HepG2 (cell line): ENCODE data around the gene TXNDC2. TPM values are rescaled to one million over a fixed set of nuclear protein-coding genes. Genes with fewer than 3 reads are reported as not detected.
A peak's percentile ranks its signal among the peaks of the same experiment; 100 is the strongest.

Source experiments
- CHCHD3 ChIP-seq: sonication (generic); formaldehyde crosslinking; IDR thresholded peaks from 2 replicates; pipeline ENCODE4 v1.8.0; 2022; ENCODE audit warnings: mild to moderate bottlenecking, missing genetic modification reagents, moderate library complexity
- FOXC1 ChIP-seq: sonication (generic); formaldehyde crosslinking; IDR thresholded peaks from 2 replicates; pipeline ENCODE4 v1.8.0; 2022; ENCODE audit warnings: mild to moderate bottlenecking, missing genetic modification reagents, borderline replicate concordance
- JUNB ChIP-seq: sonication (generic); formaldehyde crosslinking; IDR thresholded peaks from 2 replicates; pipeline ENCODE4 v1.8.0; 2022; ENCODE audit warnings: missing genetic modification reagents, mild to moderate bottlenecking, borderline replicate concordance
- MED13 ChIP-seq: sonication (generic); formaldehyde crosslinking; IDR thresholded peaks from 2 replicates; pipeline ENCODE4 v1.5.0; 2020; ENCODE audit warnings: missing genetic modification reagents
- PHF5A ChIP-seq: IDR thresholded peaks from one replicate; pipeline ENCODE4 v1.6.1; 2018; ENCODE audit warnings: low read depth, missing genetic modification reagents; ENCODE audit not compliant: unreplicated experiment
- RARA ChIP-seq: IDR thresholded peaks from 2 replicates; pipeline ENCODE4 v1.6.1; 2016; ENCODE audit warnings: missing genetic modification reagents, missing compliant biosample characterization
- SRY ChIP-seq: sonication (generic); formaldehyde crosslinking; IDR thresholded peaks from 2 replicates; pipeline ENCODE4 v1.8.0; 2022; ENCODE audit warnings: mild to moderate bottlenecking, missing genetic modification reagents
- XBP1 ChIP-seq: sonication (generic); formaldehyde crosslinking; IDR thresholded peaks from 2 replicates; pipeline ENCODE4 v1.5.0; 2020; ENCODE audit warnings: missing genetic modification reagents
- ZKSCAN5 ChIP-seq: sonication (generic); formaldehyde crosslinking; IDR thresholded peaks from 2 replicates; pipeline ENCODE4 v1.5.1; 2020; ENCODE audit warnings: mild to moderate bottlenecking, missing genetic modification reagents
- ZNF251 ChIP-seq: sonication (generic); formaldehyde crosslinking; IDR thresholded peaks from 2 replicates; pipeline ENCODE4 v1.9.0; 2021; ENCODE audit warnings: mild to moderate bottlenecking, missing genetic modification reagents
- ZNF549 ChIP-seq: sonication (generic); formaldehyde crosslinking; IDR thresholded peaks from 2 replicates; pipeline ENCODE4 v1.5.0; 2020; ENCODE audit warnings: missing genetic modification reagents
- ZNF670 ChIP-seq: sonication (generic); formaldehyde crosslinking; IDR thresholded peaks from 2 replicates; pipeline ENCODE4 v1.8.0; 2022; ENCODE audit warnings: mild to moderate bottlenecking, missing genetic modification reagents, borderline replicate concordance
- polyA plus RNA-seq, 8 experiments: library from polyadenylated mRNA; depleted of rRNA in 3 of 8; stranded (reverse) in 7 of 8; unstranded in 1 of 8; fragments of >200 nt; fragmentation: Illumina TruSeq in 4 of 8; extraction: Trizol in 4 of 8; gene quantifications; 2 replicates each; pipeline versions ENCODE4 v1.2.1 to v1.2.3, GENCODE V29; 2011 to 2016; ENCODE audit warnings: low read depth in 4 of 8, missing spikeins in 1 of 8, mixed read lengths in 1 of 8; ENCODE audit not compliant: insufficient read depth in 1 of 8
- total RNA-seq, 5 experiments: library from RNA; depleted of rRNA; stranded (reverse); fragments of >200 nt; fragmentation: Illumina TruSeq; extraction: Trizol; gene quantifications; 2 replicates each; pipeline ENCODE4 v1.2.3, GENCODE V29; 2016; ENCODE audit warnings: low read depth in 1 of 5
- TF ChIP-seq, protein P1 (sequence below): sonication (generic); formaldehyde crosslinking; IDR thresholded peaks from 2 replicates; pipeline ENCODE4 v1.5.0; 2020; ENCODE audit warnings: missing genetic modification reagents
- TF ChIP-seq, protein P2 (sequence below): sonication (generic); formaldehyde crosslinking; IDR thresholded peaks from 2 replicates; pipeline ENCODE4 v1.8.0; 2022; ENCODE audit warnings: mild to moderate bottlenecking, missing genetic modification reagents, borderline replicate concordance
- TF ChIP-seq, protein P3 (sequence below): sonication (generic); formaldehyde crosslinking; IDR thresholded peaks from 2 replicates; pipeline ENCODE4; 2020; ENCODE audit warnings: missing genetic modification reagents, mild to moderate bottlenecking, borderline replicate concordance
- TF ChIP-seq, protein P4 (sequence below): sonication (generic); formaldehyde crosslinking; IDR thresholded peaks from 2 replicates; pipeline ENCODE4 v1.5.0; 2020; ENCODE audit warnings: mild to moderate bottlenecking, missing genetic modification reagents
- TF ChIP-seq, protein P5 (sequence below): sonication (generic); formaldehyde crosslinking; IDR thresholded peaks from 2 replicates; pipeline ENCODE4 v1.5.0; 2020; ENCODE audit warnings: mild to moderate bottlenecking, missing genetic modification reagents

Gene TXNDC2
- total and polyA plus RNA-seq, 2 of the 13 experiments (the other 11 are each of a cell fraction or from before 2014, with no cell fraction given): not detected

DNA sequence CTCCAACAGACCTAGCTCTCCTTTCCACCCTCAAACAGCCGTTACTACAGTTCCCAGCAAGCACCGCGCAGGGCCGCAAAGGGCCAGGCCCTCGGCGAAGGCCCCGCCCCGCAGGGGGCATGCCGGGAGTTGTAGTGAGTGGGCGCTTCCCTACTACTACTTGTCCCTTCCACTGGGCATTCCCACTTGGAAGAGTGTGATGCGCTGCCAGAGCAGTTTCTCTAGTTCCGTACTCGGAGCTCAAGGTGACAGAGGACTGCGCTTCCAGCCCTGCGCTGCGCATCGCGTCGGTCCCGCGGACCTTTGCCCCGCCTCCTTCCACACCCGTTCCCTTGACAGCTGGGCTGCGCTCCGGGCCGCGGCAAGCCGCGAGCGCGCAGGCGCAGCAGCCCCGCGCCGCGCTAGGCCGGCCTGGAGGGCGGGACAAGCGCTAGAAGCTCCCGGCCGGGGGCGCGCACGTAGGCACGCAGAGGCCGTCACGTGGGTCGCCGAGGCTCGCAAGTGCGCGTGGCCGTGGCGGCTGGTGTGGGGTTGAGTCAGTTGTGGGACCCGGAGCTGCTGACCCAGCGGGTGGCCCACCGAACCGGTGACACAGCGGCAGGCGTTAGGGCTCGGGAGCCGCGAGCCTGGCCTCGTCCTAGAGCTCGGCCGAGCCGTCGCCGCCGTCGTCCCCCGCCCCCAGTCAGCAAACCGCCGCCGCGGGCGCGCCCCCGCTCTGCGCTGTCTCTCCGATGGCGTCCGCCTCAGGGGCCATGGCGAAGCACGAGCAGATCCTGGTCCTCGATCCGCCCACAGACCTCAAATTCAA lies 28.0 kb downstream of the TXNDC2 start, which contains the start of gene VAPA (continued):
- TF ChIP-seq, protein P1, sequence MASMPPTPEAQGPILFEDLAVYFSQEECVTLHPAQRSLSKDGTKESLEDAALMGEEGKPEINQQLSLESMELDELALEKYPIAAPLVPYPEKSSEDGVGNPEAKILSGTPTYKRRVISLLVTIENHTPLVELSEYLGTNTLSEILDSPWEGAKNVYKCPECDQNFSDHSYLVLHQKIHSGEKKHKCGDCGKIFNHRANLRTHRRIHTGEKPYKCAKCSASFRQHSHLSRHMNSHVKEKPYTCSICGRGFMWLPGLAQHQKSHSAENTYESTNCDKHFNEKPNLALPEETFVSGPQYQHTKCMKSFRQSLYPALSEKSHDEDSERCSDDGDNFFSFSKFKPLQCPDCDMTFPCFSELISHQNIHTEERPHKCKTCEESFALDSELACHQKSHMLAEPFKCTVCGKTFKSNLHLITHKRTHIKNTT (CRISPR knock-in tag): no peak
- TF ChIP-seq, protein P2, sequence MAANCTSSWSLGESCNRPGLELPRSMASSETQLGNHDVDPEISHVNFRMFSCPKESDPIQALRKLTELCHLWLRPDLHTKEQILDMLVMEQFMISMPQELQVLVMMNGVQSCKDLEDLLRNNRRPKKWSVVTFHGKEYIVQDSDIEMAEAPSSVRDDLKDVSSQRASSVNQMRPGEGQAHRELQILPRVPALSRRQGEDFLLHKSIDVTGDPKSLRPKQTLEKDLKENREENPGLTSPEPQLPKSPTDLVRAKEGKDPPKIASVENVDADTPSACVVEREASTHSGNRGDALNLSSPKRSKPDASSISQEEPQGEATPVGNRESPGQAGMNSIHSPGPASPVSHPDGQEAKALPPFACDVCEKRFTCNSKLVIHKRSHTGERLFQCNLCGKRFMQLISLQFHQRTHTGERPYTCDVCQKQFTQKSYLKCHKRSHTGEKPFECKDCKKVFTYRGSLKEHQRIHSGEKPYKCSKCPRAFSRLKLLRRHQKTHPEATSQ: no peak
- TF ChIP-seq RARA (CRISPR knock-in tag): no peak
- TF ChIP-seq ZNF251 (CRISPR knock-in tag): no peak
- TF ChIP-seq, protein P3, sequence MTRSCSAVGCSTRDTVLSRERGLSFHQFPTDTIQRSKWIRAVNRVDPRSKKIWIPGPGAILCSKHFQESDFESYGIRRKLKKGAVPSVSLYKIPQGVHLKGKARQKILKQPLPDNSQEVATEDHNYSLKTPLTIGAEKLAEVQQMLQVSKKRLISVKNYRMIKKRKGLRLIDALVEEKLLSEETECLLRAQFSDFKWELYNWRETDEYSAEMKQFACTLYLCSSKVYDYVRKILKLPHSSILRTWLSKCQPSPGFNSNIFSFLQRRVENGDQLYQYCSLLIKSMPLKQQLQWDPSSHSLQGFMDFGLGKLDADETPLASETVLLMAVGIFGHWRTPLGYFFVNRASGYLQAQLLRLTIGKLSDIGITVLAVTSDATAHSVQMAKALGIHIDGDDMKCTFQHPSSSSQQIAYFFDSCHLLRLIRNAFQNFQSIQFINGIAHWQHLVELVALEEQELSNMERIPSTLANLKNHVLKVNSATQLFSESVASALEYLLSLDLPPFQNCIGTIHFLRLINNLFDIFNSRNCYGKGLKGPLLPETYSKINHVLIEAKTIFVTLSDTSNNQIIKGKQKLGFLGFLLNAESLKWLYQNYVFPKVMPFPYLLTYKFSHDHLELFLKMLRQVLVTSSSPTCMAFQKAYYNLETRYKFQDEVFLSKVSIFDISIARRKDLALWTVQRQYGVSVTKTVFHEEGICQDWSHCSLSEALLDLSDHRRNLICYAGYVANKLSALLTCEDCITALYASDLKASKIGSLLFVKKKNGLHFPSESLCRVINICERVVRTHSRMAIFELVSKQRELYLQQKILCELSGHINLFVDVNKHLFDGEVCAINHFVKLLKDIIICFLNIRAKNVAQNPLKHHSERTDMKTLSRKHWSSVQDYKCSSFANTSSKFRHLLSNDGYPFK (CRISPR knock-in tag): 0 out of 2 replicates have a peak, but pooled peaks have one; percentile 34
- no peak for TF ChIP-seq PHF5A (CRISPR knock-in tag)
- TF ChIP-seq MED13: peak; percentile 29; the same call in 1 of the 2 replicates
- no peak for TF ChIP-seq ZKSCAN5 (CRISPR knock-in tag)
- peak; percentile 83; the same call in 1 of the 2 replicates for TF ChIP-seq SRY (CRISPR knock-in tag)
- TF ChIP-seq, protein P4, sequence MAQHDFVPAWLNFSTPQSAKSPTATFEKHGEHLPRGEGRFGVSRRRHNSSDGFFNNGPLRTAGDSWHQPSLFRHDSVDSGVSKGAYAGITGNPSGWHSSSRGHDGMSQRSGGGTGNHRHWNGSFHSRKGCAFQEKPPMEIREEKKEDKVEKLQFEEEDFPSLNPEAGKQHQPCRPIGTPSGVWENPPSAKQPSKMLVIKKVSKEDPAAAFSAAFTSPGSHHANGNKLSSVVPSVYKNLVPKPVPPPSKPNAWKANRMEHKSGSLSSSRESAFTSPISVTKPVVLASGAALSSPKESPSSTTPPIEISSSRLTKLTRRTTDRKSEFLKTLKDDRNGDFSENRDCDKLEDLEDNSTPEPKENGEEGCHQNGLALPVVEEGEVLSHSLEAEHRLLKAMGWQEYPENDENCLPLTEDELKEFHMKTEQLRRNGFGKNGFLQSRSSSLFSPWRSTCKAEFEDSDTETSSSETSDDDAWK (CRISPR knock-in tag): no peak
- TF ChIP-seq FOXC1 (CRISPR knock-in tag): no peak; the same call in 1 of the 2 replicates
- 0 out of 2 replicates have a peak, but pooled peaks have one; percentile 58 for TF ChIP-seq ZNF549 (CRISPR knock-in tag)
- TF ChIP-seq, protein P5, sequence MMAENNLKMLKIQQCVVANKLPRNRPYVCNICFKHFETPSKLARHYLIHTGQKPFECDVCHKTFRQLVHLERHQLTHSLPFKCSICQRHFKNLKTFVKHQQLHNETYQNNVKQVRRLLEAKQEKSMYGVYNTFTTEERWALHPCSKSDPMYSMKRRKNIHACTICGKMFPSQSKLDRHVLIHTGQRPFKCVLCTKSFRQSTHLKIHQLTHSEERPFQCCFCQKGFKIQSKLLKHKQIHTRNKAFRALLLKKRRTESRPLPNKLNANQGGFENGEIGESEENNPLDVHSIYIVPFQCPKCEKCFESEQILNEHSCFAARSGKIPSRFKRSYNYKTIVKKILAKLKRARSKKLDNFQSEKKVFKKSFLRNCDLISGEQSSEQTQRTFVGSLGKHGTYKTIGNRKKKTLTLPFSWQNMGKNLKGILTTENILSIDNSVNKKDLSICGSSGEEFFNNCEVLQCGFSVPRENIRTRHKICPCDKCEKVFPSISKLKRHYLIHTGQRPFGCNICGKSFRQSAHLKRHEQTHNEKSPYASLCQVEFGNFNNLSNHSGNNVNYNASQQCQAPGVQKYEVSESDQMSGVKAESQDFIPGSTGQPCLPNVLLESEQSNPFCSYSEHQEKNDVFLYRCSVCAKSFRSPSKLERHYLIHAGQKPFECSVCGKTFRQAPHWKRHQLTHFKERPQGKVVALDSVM (CRISPR knock-in tag): 0 out of 2 replicates have a peak, but pooled peaks have one; percentile 29
- TF ChIP-seq XBP1 (CRISPR knock-in tag): no peak
- no peak for TF ChIP-seq JUNB (CRISPR knock-in tag)
- no peak for TF ChIP-seq ZNF670 (CRISPR knock-in tag)
- no peak for TF ChIP-seq CHCHD3 (CRISPR knock-in tag)
